ENCODE measurements around the gene ERMN.
A peak's percentile ranks its signal among the peaks of the same experiment; 100 is the strongest.

The ERMN gene

DNA sequence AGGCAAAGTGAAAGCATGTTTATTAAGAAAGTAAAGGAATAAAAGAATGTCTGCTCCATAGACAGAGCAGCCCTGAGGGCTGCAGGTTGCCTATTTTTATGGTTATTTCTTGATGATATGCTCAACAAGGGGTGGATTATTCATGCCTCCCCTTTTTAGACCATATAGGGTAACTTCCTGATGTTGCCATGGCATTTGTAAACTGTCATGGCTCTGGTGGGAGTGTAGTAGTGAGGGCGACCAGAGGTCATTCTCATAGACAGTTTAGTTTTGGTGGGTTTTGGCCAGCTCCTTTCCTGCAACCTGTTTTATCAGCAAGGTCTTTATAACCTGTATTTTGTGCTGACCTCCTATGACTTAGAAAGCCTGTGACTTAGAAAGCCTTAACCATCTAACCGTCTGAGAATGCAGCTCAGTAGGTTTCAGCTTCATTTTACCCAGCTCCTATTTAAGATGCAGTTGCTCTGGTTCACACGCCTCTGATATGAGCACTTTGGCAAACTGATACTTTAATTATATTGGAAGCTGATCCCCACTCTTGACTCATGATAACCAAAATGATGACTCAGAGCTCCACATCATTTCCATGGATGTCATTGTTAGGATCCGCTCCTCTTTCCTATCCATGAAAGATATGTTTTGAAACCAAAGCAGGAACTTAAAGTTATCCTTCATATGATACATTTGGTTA is 14.5 kb upstream of the ERMN start:
- CTCF ChIA-PET = no interaction called here

DNA sequence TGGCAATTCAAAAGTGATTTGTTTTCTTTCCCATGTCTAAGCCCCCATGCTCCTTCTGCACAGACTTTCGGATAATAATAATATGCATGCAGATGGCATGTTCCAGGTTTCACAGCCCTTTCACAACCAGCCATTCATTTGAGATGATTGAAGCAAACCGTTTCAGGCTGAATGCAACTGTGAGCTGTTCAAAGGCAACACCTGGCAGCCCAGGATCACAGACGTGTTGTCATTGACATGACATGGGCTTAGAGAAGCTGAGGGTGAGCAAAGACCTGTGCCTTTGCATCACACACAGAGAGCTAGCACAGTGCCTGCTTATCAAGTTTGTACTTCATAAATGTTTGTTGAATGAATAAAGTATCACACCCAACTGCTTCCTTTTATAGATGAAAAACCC is 12.4 kb upstream of the ERMN start:
- ChIA-PET POLR2A (ENCODE audit: low non-redundant PET) (no interaction called here), CTCF (no interaction called here)

More for the DNA sequence above, 14.5 kb upstream of the ERMN start:
- no peak for DNase-seq (ENCODE audit: low spot score)
- POLR2A ChIA-PET (ENCODE audit: low non-redundant PET) = no interaction called here
- H3K27ac ChIP-seq = no peak overlapping the region
- TF ChIP-seq, protein P1, sequence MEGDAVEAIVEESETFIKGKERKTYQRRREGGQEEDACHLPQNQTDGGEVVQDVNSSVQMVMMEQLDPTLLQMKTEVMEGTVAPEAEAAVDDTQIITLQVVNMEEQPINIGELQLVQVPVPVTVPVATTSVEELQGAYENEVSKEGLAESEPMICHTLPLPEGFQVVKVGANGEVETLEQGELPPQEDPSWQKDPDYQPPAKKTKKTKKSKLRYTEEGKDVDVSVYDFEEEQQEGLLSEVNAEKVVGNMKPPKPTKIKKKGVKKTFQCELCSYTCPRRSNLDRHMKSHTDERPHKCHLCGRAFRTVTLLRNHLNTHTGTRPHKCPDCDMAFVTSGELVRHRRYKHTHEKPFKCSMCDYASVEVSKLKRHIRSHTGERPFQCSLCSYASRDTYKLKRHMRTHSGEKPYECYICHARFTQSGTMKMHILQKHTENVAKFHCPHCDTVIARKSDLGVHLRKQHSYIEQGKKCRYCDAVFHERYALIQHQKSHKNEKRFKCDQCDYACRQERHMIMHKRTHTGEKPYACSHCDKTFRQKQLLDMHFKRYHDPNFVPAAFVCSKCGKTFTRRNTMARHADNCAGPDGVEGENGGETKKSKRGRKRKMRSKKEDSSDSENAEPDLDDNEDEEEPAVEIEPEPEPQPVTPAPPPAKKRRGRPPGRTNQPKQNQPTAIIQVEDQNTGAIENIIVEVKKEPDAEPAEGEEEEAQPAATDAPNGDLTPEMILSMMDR (conservative IDR thresholded peaks at IDR 0.05; ENCODE audit: low read depth) = no peak

DNA sequence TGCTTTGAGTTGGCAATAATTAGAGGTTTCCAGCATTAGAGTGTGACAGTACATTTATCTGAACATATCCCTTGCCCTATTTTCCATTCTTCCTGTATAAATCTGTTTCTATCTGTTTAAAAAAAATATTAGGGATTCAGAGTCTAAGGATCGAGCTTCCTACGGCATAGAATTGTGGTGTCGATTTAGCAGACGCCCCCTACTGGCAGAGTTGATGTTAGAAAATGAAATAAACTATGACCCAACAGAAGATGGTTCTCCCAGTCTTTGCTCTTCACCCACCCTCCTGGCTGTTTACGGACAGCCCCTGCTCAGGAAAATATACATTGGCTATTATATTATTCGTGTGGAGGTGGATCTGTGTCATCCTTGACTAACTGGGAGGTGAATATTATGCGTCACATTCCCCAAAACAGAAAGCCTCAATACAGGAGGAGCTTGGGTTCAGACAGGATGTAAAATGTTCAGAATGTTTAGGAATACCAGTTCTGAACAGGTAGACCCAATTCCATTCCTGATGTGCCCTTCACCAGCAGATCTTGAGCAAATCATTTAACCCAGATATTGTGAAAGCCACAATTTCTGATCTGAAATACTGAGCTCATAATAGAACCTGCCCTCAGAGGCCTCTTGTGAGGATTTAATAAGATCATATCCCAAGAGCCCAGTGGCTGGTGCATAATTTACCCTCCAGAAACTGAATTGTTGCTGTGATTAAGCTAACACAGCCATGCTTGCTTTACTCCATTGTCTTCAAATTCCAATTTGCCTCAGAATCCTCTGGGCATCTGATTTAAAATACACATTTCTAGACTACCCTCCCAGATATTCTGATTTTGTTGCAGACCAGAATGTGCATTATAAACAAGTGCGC is 10.8 kb upstream of the ERMN start:
- H3K27ac ChIP-seq = no peak overlapping the region
- ChIA-PET CTCF (interaction anchor here (0.5 to 4.2 kb wide), 19 partner anchors 9 to 1991 kb away, joined by 3 to 24 read pairs (median 5); partner anchors contain the start of gene ERMN), POLR2A (ENCODE audit: low non-redundant PET) (no interaction called here)
- no peak for DNase-seq (ENCODE audit: low spot score)
- TF ChIP-seq, protein P1 (conservative IDR thresholded peaks at IDR 0.05; ENCODE audit: low read depth) = peak; percentile 68

More for the DNA sequence above, 12.4 kb upstream of the ERMN start:
- no peak overlapping the region for H3K27ac ChIP-seq
- DNase-seq (ENCODE audit: low spot score) = no peak
- TF ChIP-seq, protein P1 (conservative IDR thresholded peaks at IDR 0.05; ENCODE audit: low read depth) = no peak

DNA sequence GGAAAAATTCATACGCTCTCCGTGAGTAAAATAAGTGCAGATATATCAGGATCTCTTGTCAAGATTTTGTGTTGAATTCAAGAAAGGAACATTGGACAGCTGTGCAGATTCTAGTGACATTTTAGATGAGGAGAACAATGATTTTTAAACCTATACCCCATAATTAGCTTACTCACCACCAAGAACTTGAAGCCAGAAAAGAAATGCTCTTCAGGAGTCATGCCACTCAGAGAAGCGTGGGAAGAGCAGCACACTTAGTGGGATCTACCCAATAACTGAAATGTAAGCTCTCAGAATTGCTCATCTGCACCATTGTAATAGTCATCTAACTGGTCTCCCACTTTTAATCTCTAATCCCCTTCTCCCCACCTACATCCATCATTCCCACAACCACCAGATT is 9.2 kb upstream of the ERMN start:
- POLR2A ChIA-PET (ENCODE audit: low non-redundant PET) = no interaction called here
- TF ChIP-seq, protein P1 (conservative IDR thresholded peaks at IDR 0.05; ENCODE audit: low read depth) = no peak
- CTCF ChIA-PET = interaction anchor here (4.2 kb wide), 1 partner anchor 32 kb away, joined by 24 read pairs; no protein-coding TSS in a partner anchor
- H3K27ac ChIP-seq = no peak overlapping the region
- DNase-seq (ENCODE audit: low spot score) = no peak

DNA sequence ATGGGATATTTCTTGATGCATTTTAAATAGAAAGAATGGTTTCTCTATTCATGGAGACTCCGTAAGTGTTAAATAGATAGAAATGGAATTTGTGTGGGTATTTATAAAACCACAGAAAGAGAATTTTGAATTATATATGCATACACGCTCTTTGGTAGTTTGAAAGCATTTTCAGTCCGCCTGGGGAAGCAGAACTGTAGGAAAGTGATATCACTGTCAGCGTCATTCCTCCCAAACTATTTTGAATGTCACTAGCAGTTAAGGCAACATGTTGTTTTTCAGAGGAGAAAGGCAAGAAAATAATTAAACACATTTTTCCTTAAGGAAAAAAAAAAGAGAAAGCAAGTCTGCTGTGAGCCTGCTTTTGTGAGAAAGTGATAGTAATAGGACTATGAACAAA is 8.7 kb upstream of the ERMN start:
- CTCF ChIA-PET = interaction anchor here (1.2 to 4.2 kb wide), 2 partner anchors 31 to 158 kb away, joined by 4 to 24 read pairs; no protein-coding TSS in a partner anchor
- no peak for DNase-seq (ENCODE audit: low spot score)
- TF ChIP-seq, protein P1 (conservative IDR thresholded peaks at IDR 0.05; ENCODE audit: low read depth) = no peak
- POLR2A ChIA-PET (ENCODE audit: low non-redundant PET) = no interaction called here
- no peak overlapping the region for H3K27ac ChIP-seq

DNA sequence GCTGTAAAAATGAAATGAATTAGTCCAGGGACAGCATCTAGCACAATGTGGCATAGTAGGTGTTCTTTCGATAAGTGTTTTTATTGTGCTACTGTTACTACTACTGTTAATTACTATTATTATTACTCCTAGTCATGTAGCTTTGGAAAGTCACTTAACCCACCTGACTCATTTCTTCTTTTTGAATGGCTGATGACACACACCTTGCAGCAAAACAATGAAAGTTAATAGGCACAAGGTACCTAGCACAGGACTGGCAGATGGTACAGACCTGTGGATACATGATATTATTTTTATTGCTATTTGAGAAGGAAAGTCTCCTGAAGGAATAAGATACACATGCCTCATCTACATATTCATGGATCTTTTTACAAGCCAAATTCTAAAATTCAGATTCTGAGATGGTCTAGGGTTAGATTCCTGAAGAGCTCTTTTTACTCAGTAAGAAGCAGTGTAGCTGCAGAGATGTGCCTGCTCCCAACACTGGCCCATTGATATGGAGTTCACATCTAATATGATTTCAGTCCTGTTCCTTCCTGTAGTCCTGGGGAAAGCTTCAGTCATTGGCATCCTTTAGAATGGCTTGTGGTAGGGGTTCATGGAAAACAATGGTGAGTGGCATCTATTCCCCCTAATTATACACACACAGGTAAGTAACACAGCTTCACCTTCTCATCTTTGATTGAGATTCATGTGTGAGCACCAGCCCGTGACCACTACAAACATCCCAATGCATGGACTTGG is 7.9 kb upstream of the ERMN start:
- CTCF ChIA-PET = interaction anchor here (0.6 to 4.2 kb wide), 4 partner anchors 27 to 941 kb away, joined by 3 to 24 read pairs (median 4); no protein-coding TSS in a partner anchor
- no peak overlapping the region for H3K27ac ChIP-seq
- POLR2A ChIA-PET (ENCODE audit: low non-redundant PET) = no interaction called here
- TF ChIP-seq, protein P1 (conservative IDR thresholded peaks at IDR 0.05; ENCODE audit: low read depth) = no peak
- DNase-seq (ENCODE audit: low spot score) = no peak
